GM19193 (cell line): ENCODE measurements around the gene KCND2.

Source experiments
- POLR2A ChIP-seq: IDR thresholded peaks from 4 replicates; pipeline ENCODE4 v1.6.1; 2011; ENCODE audit not compliant: insufficient read depth, insufficient read length; ENCODE audit errors: extremely low read depth

Gene KCND2

GRCh38 chr7:120760050-120760449, 487.1 kb downstream of the KCND2 start:
- TF ChIP-seq POLR2A: no peak

- TF ChIP-seq POLR2A: no peak
These were observed 487.9 kb downstream of the KCND2 start for GRCh38 chr7:120760851-120761250.

DNA sequence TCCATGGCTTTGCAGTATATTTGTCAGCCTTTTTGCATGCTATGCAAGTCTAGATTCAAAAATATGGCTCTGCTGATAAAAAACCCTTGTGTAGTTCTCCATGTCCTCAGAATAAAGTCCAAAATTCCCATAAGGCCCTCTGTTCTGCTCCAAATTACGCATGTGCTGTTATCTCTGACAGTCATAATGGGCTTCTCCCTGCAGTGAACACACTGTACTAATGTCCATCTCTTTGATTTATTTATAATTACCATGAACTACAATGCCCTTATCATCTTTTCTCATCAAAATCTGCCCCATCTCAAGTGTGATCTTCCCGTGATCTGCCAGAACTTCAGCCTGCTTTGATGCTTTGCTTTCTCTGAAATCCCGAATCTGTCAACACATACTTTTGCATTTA, 497.2 kb downstream of the KCND2 start:
- no peak for TF ChIP-seq POLR2A

DNA sequence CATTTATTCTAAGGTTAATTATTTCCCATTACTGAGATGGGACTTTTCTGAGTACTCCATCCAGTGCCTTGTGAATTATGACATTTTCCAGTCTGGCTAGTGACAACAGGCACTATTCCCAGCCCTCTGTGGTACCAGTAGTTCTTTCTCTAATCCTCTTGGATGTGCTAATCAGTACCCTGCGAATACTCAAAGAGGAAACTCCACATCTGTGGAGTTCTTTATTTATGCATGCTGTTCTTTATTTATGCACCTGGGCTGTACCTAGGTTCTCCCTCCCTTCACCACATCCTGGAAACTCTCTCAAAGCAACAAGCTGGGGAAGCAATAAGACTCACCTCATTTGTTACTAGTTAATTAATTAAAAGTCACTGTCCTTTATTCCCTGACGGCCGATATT, 501.5 kb downstream of the KCND2 start:
- TF ChIP-seq POLR2A: no peak

- TF ChIP-seq POLR2A: no peak
These were observed 502.8 kb downstream of the KCND2 start for GRCh38 chr7:120775755-120776154.

DNA sequence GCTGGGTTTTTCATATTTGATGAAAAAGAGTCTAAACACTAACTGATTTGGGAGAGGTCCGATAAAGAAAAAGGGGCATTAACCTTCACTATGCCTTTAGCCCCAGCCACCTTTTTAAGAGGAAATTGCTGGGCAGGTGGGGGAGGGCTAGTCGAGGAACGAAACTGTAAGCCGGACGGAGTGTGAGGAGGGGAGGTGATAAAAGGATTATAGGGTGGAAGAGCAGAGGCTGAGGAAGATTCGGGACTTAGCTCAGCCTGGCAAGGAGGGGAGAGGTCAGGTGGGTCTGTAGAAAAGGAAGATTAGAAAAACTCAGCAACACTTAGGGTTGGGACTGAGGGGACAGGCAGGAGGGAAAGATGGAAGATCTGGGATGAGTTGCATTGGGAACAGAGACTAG, 508.0 kb downstream of the KCND2 start:
- no peak for TF ChIP-seq POLR2A

DNA sequence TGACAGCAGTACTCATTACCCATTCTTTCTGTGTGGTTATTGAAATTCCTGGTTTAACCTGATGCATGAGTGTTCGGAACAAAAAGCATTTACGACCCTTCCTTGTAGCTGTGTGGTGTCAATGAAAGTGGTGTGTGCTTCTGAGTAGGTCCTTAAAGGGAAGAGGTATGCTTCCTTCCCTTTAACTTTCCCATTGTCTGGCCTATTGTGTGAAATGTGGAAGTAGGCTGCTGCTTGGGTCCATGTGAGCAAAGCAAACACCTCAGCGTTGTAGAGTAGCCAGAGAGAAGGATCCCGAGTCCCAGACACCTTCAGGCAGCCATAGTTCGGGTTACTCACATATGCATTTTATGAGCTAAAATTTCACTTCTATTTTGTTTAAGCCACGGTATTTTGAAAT, 510.3 kb downstream of the KCND2 start:
- no peak for TF ChIP-seq POLR2A

DNA sequence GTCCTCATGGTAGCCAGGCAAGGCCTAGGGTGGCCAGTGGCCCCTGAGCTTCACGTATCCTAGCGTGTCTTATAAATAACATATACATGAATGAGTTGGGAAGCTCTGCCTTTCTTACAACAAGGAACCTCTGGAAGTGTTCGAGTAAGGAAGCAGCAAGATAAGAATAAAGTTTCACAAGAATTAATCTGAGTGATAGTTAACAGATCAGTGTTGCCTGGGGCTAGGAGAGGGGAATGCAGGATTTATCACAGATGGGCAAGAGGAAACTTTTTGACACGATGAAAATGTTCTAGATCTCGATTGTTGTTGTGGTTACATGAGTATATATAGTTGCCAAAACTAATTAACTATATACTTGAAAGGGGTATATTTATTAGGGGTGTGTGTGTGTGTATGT, 510.7 kb downstream of the KCND2 start:
- no peak for TF ChIP-seq POLR2A

DNA sequence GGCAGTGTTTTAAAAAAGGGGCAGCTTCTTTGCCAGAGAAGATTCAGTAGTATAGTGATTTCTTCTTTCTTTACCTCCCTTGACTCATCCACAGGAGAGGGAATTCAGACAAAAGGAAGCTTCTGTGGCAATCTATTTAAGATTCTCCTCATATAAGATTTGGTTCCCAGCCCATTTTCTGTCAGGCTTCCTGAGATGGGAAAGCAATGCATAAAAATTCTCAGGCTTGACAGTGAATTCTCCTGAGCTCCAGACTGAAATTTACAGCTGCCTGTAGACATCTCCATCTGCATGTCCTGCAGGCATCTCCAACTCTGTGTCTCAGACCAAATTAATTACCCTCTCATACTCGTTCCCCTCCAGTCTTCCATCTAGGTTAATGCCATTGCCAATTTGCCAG, 512.1 kb downstream of the KCND2 start:
- TF ChIP-seq POLR2A: no peak

DNA sequence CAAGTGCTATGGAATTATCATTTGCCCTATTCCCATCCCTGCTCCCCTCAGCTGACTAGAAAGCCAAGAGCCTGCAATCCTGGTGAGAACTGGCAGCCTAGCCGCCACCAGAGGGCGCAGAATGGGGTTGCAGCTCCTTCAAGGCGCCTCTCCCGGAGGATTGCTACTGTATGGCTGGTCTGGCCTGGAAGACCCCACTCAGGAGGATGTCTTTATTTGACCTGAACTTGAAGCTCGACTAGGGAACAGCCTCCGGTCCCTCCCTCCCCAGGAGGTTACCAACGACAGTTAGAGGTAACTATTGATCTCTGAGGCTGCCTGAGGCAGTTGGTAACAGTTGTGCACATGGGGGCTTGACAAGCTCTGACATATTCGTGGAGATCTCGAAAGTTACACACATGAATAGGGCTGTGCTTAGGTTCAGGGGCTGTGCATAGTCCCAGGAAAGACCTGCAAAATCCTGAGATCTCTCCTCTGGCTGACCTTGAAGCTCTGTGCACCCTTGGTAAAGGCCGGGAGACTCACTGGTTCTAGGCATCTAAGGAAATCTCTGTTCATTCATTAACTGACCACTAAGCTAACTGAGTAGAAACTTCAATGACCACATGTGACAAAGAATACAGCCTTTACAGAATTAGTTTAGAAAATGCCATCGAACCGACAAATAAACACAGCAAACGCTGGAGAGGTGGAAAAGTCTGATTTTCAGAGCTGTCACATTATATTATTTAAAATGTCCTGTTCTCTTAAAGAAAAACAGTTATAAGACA, 519.3 kb downstream of the KCND2 start:
- no peak for TF ChIP-seq POLR2A

- TF ChIP-seq POLR2A: no peak
These were observed 519.8 kb downstream of the KCND2 start for GRCh38 chr7:120792861-120793130.

DNA sequence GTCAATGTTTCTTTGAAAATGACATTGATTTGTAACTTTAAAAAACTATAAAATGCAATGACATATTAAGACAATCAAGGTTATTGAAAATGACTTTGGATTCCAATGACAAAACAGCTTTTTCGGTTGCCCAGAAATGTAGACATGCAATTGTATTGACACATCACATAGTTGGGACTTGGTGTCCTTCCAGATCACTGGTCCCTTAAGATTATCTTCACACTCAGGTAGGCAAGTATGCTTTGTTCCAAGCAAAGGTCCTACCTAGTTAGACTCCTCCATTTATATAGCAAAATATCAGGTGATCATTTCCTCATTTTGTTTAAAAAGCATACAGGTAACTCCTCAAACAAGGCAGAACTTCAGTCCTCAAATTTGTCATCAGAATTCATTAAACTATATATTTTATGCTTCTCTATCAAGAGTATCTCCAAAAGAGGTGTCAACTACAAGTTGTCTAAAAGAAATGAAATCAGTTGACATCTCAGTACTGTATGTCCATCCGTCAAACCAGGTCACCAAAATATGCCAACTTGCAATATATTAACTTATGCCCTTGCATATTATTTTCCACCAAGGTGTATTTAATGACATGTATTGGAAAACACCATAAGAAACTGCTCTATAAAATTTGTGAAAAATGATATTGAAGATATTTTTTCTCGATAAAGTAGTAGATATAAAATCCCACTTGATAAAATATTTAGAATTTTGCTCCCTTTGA, 520.4 kb downstream of the KCND2 start:
- no peak for TF ChIP-seq POLR2A

GRCh38 chr7:120794106-120794729, 521.2 kb downstream of the KCND2 start:
- TF ChIP-seq POLR2A: no peak

GRCh38 chr7:120797026-120797645, 524.2 kb downstream of the KCND2 start:
- no peak for TF ChIP-seq POLR2A

DNA sequence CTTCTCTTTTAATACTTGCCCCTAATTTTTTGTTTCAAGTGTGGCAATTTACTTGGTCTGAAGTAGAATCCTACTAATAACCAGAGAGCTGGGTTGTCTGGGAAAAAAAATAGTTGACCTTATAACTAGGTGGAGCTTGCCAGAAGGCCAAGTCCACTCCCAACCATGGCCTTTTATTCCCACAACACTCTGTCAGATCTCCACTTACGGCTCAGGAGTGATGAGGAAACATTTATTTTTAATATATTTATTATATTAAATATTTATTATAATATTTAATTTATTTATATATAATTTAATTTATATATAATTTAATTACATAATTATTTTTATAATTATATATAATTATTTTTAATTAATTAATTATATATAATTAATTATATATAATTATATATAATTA, 526.2 kb downstream of the KCND2 start:
- TF ChIP-seq POLR2A: no peak
